GM13976 (cell line): ENCODE results near the gene PDIA5.

Source experiments
- DNase-seq: peaks from one replicate; pipeline ENCODE4 v3.0.0; 2012; ENCODE audit warnings: low spot score
- CTCF ChIP-seq: IDR thresholded peaks from 2 replicates; pipeline ENCODE4 v1.5.1; 2012; ENCODE audit warnings: borderline replicate concordance, mild to moderate bottlenecking; ENCODE audit not compliant: insufficient read depth; ENCODE audit errors: extremely low read depth, missing control alignments, control extremely low read depth
- in situ Hi-C: fragments of 300-500 bp; cut with MboI; formaldehyde crosslinking; loops from one replicate; pipeline ENCODE4 v1.12.0; 2022; ENCODE audit warnings: low sequenced_read_pairs, mixed read lengths, inconsistent platforms; ENCODE audit not compliant: unreplicated experiment

PDIA5 gene

GRCh38 chr3:123169930-123170329 is 103.1 kb downstream of the PDIA5 start:
- in situ Hi-C loops, result no loop called here
- TF ChIP-seq CTCF, result no peak
- no peak for DNase-seq

DNA sequence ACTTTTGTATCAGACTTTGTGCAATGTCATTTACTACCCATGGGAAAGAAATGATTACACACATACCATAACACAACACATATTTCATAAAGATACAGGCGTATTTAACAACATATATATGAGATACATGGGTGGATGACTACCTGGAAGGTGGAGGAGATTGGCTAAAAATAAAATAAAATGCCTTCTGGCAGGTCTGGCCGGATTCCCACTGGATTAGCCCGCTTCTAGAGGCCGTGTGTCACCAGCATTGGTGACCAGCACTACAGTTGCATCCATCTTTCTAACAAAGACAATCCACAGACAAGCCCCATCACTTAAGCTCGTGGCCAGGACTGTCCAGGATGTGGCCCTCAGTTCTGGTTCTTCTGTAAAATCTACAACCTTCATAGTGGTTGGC is 114.0 kb downstream of the PDIA5 start:
- in situ Hi-C loops, result no loop called here

DNA sequence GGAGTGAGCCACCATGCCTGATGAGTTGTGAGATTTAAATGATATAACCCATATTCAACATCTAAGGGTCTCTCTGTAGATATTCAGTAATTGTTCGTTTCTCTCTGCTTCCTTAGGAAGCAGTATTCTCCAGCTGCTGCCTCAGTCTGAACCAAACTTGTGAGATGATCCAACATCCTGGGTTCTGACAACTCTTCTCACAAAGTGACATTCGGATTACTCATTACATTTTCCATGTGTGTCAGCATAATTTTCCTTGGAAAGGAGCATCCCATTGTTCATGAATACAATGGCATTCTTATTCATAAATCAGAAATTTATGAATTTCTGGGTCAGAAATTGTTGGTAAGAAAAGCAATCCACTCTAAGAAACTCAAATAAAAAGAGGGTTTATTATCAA is 119.9 kb downstream of the PDIA5 start:
- in situ Hi-C loops, result no loop called here
- no peak for TF ChIP-seq CTCF
- no peak for DNase-seq

More for the DNA sequence above, 114.0 kb downstream of the PDIA5 start:
- no peak for TF ChIP-seq CTCF
- no peak for DNase-seq

DNA sequence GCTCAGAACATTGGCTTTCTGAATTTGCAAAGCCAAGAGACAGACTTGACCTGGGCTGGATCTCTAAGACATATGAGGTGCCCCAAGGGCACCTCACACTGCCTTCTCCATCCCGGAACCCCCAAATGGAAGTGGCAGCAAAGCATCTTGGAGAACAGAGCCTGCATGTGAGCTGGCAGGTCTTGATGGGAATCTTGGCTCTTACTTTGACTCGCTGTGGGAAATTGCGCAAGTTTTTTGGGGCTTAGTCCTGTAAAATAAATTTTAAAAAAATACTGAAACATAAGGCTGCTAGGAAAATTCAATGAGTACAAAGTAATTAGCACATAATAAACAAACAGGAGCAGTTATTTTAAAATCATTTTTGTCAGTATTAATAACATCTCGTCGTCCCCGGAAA is 121.2 kb downstream of the PDIA5 start:
- in situ Hi-C loops, result no loop called here
- DNase-seq, result no peak
- TF ChIP-seq CTCF, result no peak

DNA sequence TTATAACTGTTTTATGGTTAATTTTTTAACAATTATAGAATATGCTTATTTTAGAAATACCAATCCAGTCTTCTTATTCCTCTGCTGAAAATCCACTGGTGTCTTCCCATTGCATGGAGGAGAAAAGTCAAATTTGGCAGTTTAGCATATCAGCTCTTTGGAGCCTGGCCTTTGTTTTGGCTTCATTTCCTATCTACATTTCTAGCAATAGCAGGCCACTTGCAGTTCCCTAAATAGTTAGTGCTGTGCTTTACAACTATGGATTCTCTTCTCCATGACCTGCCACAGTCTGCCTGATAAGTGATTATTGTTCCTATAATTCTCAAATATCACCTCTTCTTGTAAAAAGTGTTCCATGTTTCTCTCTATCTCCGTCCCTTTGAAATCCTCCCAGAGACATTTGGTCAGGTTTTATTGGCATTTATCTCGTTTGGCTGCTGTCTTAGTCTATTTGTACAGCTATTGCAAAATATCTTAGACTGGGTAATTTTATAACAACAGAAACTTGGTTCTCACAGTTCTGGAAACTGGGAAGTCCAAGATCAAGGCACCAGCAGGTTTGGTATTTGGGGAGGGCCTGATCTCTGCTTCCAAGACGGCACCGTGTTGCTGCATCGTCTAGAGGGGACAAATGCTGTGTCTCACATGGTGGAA is 126.8 kb downstream of the PDIA5 start:
- in situ Hi-C loops, result no loop called here
- DNase-seq, result no peak
- no peak for TF ChIP-seq CTCF

- no peak for TF ChIP-seq CTCF
- in situ Hi-C loops, result no loop called here
- no peak for DNase-seq
Measured at GRCh38 chr3:123194552-123194951, 127.7 kb downstream of the PDIA5 start.

DNA sequence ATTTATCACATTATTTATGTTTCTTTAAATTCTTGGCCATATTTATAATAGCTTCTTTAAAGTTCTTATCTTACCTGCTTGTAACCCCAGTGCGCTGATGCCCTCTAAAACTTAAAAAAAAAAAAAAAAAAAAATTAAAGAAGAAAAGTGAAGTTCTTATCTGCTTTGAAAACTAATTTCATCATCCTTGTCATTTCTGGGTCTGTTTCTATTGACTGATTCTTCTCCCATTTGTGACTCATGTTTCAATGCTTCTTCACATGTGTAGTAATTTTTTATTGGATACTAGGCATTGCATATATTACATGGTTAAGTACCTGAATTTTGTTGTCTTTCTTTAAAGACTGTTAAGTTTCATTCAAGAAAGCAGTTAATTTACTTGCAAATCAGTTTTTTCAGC is 131.5 kb downstream of the PDIA5 start:
- in situ Hi-C loops, result no loop called here
- no peak for DNase-seq
- TF ChIP-seq CTCF, result no peak
